DMS53 treated with DMSO at 0.1 percent for 48 hours (cell line): ENCODE results near the gene GULP1.
"Not testable (repeated sequence)": the region's sequence is repeated elsewhere in the genome, so short reads cannot be mapped to it uniquely, and the experiment has no call there.

Experiments
- DNase-seq: peaks from one replicate; lab custom pipeline; 2025; ENCODE audit not compliant: unreplicated experiment; lab: John Stamatoyannopoulos, UW

Gene GULP1

DNA sequence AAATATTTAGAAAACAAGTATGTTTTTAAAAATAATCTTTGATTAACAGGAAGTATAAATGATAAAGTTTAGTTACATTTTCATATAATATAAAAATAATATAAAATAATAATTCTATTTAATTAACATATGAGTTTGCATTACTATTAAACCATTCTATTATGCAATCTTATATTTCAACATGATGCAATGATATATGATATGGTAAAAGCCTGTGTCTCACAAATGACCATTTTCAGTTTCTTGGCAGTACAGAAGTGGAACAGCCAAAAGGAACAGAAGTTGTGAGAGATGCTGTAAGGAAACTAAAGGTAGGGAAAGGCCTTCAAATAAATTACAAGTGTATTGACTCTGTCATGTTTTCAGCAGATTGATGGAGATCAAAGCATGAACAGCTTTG, 230.8 kb downstream of the GULP1 start:
- DNase-seq: no peak

DNA sequence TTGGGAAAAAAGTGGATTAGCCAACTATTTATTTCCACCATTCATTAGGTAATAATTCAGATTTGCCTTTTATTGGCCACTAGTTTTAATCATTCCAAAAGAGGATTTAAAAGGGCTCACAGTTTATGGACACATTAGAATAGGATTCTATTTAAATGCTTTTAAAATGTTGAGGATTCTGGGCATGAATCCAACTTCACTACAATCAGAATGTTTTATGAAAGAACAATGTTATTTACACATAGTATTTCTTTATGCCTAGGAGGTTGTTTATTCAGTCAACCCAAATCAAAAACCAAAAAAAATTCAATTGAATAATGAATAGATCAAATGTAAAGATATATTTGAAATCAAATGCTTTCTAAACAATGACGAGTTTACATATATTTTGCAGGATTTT, 232.2 kb downstream of the GULP1 start:
- no peak for DNase-seq

GRCh38 chr2:188524519-188525113, 232.9 kb downstream of the GULP1 start:
- peak; percentile 75 for DNase-seq

DNA sequence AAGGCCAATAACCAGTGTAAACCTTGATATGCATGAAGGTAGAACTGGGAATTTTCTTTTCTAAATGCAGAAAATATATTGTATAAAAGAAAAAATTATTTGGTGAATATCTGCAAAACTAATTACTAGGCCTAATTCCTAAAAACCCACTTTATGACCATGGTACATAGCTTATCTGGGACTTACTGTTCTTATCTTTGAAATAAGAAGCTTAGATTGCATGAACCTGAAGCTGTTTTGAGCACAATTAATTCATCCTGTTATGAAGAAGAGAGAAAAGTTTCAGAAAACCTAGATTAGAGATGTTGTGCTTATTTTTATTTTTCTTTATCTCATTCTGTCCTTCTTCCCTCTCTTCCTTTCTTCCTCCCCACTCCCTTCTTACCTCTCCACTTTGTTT, 235.0 kb downstream of the GULP1 start:
- no peak for DNase-seq

- no peak for DNase-seq
Measured at GRCh38 chr2:188527141-188527540, 235.5 kb downstream of the GULP1 start.

GRCh38 chr2:188527581-188527993, 235.9 kb downstream of the GULP1 start:
- DNase-seq: no peak

- no peak for DNase-seq
Measured at GRCh38 chr2:188529710-188530109, 238.0 kb downstream of the GULP1 start.

DNA sequence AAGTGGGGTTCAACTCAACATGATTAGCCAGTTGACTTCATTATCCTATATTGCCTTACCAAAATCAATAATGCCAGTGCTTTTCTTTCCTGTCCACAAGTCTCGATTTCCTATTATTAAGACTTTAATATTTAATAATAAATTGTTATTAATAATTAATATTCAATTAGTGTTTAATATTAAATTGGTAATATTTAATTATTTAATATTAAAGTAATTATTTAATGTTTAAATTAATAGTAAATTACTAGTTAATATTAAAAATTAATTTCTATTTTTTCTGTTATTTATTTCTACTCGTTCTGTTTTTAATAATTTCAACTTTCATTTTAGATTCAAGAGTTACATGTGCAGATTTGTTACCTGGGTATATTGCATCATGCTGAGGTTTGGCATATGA, 243.2 kb downstream of the GULP1 start:
- no peak for DNase-seq

DNA sequence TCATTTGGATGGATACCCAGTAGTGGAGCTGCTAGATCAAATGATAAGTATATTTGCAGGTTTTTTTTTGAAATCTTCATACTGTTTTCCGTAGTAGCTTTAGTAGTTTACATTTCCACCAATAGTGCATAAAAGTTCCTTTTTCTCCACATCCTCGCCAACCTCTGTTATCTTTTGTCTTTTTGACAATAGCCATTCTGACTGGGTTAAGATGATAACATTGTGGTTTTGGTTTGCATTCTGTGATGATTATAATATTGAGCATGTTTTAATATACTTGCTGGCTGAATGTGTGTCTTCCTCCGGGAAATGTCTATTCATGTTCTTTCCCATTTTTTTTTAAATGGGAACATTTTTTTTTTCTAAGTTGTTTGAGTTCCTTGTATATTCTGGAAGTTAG, 260.0 kb downstream of the GULP1 start:
- DNase-seq: no peak

- no peak for DNase-seq
Measured at GRCh38 chr2:188557081-188557480, 265.4 kb downstream of the GULP1 start.

DNA sequence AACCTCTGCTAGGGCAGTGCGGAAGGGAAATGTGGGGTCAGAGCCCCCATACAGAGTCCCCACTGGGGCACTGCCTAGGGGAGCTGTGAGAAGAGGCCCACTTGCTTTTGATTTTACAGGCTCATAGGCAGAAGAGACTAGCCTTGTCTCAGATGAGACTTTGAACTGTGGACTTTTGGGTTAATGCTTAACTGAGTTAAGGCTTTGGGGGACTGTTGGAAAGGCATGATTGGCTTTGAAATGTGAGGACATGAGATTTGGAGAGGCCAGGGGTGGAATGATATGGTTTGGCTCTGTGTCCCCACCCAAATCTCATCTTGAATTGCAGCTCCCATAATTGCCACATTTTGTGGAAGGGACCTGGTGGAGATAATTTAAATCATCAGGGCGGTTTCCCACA, 267.8 kb downstream of the GULP1 start:
- not testable (repeated sequence) for DNase-seq

GRCh38 chr2:188561473-188561979, 269.9 kb downstream of the GULP1 start:
- no peak for DNase-seq

GRCh38 chr2:188569431-188570165, 277.9 kb downstream of the GULP1 start:
- no peak for DNase-seq

GRCh38 chr2:188570370-188570769, 278.7 kb downstream of the GULP1 start:
- no peak for DNase-seq

- no peak for DNase-seq
Measured at GRCh38 chr2:188571543-188572303, 280.0 kb downstream of the GULP1 start.

DNA sequence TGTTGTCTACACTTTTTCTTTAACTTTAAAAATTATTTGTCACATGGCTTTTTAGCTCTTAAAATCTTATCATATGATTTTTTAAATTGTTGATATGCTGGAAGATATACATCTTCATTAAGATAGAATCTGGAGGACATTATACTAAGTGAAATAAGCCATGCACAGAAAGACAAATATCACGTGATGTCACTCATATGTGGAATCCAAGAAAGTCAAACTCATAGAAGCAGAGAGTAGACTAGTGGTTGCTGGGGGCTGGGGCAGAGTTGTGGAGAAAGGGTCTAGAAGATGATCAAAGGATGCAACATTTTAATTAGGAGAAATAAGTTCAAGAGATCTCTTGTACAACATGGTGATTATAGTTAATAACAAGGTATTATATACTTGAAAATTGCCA, 280.9 kb downstream of the GULP1 start:
- DNase-seq: no peak

GRCh38 chr2:188573453-188573852, 281.8 kb downstream of the GULP1 start:
- DNase-seq: no peak

DNA sequence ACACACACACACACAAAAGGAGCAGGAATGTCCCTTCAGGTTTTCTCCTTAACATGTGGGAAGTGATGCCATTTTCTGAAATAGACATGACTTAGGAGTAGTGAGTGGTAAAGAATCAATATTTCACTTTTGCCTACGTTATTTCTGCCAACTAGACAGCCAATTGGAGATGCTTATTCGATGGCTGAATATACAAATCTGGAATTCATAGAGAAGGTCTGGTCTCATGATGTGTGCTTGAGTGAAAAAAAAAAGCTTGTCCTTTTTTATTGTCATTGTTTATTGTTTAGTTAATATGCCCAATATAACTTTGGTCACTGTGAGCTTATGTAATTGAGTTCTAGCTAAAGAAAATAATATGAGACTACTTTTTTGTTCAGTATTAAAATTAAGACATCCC, 284.3 kb downstream of the GULP1 start:
- DNase-seq: no peak

DNA sequence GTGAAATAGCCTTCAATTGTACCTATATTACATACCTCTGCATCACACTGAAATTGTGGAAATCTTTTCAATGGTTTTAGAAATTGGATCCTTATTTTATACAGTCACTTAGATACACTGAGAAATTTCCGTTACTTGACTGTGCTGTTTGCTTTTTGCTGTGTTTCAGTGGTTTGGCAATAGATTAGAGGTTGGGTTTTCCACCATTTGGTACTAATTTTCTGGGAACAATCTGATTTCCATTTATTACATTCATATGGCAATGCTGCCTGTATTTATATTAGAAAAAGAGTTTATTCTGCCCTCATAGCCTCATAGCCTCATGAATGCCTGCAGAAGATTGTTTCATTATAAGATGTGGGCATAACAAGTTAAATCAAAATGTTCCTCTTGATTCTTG, 285.0 kb downstream of the GULP1 start:
- no peak for DNase-seq

DNA sequence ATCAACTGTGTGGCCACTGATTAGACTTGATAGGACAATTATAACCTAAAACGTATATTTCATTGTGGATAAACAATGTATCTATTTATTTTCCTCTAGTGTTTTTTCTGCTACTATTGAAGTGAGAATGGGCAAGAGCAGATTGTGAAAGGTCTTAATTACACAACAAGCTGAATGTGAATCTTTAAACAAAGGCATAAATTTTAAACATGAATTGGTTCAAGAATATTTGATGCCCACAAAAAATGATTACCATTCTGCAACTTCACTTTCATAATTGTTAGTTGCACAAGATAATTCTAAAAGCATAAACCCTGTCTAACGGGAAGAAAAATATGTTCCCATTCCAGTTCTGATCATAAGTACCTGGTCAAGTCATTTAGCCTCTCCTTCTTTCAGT, 285.6 kb downstream of the GULP1 start:
- DNase-seq: no peak

- DNase-seq: no peak
Measured at GRCh38 chr2:188580738-188581137, 289.1 kb downstream of the GULP1 start.

- no peak for DNase-seq
Measured at GRCh38 chr2:188582211-188582610, 290.5 kb downstream of the GULP1 start.
